NCI-H2029 treated with DMSO at 0.1 percent for 48 hours (cell line): Measurements from ENCODE around the gene GLIPR1L1.

Experiments used
- DNase-seq: peaks from one replicate; lab custom pipeline; 2025; lab: John Stamatoyannopoulos, UW

The GLIPR1L1 gene

GRCh38 chr12:75350413-75350812, 15.9 kb downstream of the GLIPR1L1 start:
- DNase-seq = no peak

GRCh38 chr12:75354011-75354410, 19.5 kb downstream of the GLIPR1L1 start:
- DNase-seq = no peak

GRCh38 chr12:75360920-75361319, 26.4 kb downstream of the GLIPR1L1 start:
- DNase-seq = no peak

DNA sequence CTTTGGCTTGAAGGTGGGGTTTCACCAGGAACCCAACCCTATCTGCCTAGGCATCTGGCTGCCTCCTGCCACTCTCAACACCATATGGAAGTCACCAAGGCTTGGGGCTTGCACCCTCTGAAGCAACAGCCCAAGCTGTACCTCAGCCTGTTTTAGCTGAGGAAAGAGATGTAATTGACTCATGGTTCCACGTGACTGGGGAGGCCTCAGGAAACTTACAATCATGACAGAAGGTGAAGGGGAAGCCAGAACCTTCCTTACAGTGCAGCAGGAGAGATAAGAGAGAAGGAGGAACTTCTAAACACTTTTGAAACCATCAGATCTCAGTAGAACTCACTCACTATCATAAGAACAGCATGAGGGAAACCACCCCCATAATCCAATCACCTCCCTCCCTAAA, 26.9 kb downstream of the GLIPR1L1 start:
- DNase-seq = no peak

DNA sequence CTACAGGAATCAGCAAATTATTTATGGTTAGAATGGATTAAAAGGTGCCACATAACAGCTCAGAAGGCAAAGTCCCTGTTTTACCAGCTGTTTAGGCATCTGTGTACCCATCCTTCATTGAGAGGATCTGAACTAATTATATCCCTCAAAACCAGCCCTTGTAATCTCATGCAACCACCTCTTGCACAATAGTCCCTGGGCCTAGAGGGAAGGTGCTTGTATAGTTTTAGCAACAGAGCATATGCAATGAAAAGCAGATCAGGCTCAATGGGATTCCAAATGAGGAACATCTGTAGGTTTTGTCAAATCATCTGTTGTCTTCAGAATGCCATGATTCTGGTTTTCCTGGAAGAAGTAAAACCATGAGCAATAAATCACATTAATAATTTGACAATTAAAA, 30.4 kb downstream of the GLIPR1L1 start:
- DNase-seq = no peak

GRCh38 chr12:75366629-75367028, 32.2 kb downstream of the GLIPR1L1 start:
- DNase-seq = no peak

DNA sequence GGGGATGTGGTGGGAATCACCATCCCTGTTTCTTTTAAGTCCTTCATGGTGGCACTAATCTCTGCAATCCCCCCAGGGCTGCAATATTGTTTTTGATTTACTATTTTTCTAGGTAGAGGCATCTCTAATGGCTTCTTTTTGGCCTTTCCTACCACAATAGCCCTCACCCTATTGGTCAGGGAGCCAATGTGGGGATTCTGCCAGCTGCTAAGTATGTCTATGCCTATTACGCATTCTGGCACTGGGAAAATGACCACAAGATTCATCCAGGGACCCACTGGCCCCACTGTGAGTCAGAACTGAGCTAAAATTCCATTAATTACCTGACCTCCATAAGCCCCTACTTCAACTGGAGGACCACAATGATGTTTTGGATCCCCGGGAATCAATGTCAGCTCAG, 40.5 kb downstream of the GLIPR1L1 start:
- no peak for DNase-seq

GRCh38 chr12:75378354-75378753, 43.9 kb downstream of the GLIPR1L1 start:
- no peak for DNase-seq

DNA sequence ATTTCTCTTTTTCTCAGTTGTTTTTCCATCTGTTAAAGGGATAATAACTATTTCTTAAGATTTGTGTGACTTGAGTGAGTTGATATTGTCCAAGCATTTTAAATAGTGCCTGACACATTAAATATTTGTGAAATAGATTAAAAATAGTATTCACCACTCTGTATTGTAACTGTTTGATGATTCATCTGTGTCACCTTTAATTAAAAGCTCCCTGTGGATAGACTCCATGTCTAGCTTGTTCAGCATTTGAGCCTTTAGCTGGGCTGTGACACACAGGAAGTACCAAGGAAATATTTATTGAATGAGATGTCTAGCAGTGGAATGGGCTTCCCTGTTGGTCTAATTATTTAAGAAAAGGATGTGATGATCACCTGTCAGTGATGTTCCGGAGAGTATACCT, 54.6 kb downstream of the GLIPR1L1 start:
- DNase-seq = no peak

DNA sequence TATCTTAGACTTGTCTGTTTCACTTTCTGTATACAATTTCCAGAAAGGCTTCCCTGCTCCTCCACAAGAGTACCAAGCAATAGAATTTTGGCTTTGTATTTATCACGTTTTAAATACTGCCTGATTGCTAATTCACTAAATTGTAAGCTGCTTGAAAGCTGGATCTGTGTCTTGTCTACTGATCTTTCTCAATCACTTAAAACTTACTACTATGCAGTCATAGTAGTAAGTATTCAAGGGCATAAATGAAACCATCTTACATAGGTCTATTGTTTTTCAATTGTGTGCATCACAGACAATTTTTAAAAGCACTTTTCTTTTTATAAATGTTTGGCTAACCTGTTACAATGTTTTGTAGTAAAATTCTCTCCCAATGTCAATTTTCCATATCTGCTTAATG, 55.2 kb downstream of the GLIPR1L1 start:
- no peak for DNase-seq

DNA sequence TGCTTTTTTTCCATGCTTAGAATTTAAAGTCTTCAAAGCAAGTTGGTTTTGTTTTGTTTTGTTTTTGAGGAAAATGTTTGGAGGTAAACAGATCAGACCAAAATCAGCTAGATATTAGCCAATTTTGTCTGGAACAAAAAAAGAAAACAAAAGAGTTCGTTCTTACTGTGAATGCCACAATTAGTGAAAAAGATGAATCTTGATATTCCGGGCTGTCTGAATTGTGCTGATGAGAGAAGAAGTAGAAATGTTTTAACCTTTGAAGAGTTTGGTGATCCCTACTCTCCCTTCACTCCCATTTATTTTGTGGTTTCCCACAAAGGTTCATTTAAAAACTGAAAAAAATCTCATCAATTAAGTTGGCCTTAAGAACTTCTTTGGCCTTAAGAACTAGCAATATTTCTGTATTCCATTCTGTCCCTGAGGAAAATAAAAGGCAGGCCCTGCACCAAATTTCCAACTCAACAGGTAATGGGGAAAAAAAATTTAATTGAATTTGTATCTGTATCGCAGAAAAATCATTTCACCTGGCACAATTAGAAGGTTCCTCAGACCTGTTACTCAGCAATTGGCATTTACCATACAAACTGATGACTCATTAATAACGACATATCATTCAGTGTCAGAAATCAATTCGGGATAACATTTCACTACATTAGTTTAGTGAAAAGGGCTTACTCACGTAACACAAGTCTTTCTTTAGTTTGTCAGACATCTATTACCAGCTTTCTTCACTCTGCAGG, 55.9 kb downstream of the GLIPR1L1 start:
- no peak for DNase-seq

GRCh38 chr12:75390899-75391538, 56.5 kb downstream of the GLIPR1L1 start, which contains the start of gene GLIPR1L2:
TSS of gene GLIPR1L2 (plus strand) at chr12:75391089. CDS start at chr12:75391117, 28 bp downstream.
- peak; percentile 79 for DNase-seq

DNA sequence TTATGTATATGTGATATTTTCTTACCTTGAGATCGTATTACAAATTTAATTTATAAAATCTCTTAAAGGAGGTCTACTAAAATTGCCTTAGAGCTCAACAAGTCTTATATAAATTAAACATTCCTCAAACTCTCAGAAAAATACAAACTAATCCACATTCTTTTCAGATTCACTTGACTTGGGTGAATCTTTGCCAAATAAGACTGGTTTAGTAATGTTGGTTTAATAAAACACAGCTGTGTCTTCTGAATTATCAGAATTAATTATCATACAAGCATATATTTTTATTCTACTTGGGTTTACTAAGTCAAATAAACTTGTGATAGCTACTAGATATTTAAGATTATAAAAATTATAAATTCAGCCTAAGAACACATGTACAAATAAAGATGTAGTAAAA, 69.8 kb downstream of the GLIPR1L1 start:
- DNase-seq = no peak

- DNase-seq = no peak
These were observed 73.2 kb downstream of the GLIPR1L1 start for GRCh38 chr12:75407683-75408082.

GRCh38 chr12:75409830-75410229, 75.4 kb downstream of the GLIPR1L1 start:
- no peak for DNase-seq

- no peak for DNase-seq
These were observed 80.2 kb downstream of the GLIPR1L1 start for GRCh38 chr12:75414671-75415070.

DNA sequence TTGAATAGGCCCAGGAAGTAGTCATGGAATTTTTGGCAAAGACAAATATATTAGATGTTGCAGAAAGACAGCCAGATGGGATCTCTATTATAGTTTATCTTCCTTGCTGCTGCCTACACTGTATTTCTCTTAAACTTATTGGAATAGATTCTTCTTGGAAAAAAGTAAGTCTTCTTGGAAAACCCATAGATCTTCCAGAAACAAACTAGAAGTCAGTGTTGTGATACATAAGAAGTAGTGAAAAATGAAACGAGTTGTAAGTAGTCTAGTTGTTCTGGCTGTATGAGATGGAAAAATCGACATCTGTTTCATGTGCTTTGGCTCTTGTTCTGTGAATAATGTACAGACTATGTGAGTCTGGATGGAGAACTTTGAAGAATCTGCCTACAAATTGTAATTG, 85.4 kb downstream of the GLIPR1L1 start:
- DNase-seq = no peak
